ENCODE data around the gene FMNL3.
A peak's percentile ranks its signal among the peaks of the same experiment; 100 is the strongest.

The FMNL3 gene, protein sequence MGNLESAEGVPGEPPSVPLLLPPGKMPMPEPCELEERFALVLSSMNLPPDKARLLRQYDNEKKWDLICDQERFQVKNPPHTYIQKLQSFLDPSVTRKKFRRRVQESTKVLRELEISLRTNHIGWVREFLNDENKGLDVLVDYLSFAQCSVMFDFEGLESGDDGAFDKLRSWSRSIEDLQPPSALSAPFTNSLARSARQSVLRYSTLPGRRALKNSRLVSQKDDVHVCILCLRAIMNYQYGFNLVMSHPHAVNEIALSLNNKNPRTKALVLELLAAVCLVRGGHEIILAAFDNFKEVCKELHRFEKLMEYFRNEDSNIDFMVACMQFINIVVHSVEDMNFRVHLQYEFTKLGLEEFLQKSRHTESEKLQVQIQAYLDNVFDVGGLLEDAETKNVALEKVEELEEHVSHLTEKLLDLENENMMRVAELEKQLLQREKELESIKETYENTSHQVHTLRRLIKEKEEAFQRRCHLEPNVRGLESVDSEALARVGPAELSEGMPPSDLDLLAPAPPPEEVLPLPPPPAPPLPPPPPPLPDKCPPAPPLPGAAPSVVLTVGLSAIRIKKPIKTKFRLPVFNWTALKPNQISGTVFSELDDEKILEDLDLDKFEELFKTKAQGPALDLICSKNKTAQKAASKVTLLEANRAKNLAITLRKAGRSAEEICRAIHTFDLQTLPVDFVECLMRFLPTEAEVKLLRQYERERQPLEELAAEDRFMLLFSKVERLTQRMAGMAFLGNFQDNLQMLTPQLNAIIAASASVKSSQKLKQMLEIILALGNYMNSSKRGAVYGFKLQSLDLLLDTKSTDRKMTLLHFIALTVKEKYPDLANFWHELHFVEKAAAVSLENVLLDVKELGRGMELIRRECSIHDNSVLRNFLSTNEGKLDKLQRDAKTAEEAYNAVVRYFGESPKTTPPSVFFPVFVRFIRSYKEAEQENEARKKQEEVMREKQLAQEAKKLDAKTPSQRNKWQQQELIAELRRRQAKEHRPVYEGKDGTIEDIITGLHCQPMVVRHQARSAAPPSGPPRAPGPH

DNA sequence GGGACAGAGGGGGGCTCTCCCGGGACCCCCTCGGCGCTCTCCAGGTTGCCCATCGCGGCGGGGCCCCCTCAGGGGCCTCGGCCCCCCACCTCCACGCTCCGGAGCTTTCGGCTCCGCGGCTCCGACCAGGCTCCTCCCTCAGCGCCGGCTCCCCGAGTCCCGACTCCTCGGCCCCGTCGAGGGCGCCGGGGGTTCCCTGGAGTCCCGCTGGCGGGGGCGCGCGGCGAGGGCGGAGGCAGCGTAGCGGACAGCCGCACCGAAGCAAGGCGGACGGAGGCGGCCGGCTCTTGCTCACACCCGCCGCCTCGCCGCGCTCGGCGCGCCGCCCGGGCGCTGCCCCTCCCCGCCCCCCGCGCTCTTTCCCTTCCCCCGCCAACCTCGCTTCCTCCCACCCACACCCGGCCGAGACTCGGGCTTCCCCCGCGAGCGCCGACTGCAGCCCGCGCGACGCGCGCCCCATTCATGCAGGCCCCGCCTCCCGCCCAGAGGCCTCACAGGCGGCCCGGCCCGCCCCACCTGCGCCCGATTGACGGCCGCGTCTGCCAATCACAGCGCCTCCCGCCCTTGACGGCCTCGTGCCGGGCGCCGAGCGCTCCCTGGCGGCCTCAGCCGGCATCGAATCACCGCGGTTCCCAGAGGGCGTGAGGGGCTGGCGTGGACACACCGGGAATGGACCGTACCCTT lies at the start of gene FMNL3:
TSS of gene FMNL3 (minus strand) at position 278 of the 684 bp plus-strand sequence. CDS start at position 53, 225 bp downstream.
- peak; percentile 99 for DNase-seq (ENCODE audit: low spot score)
- TF ChIP-seq CTCF (IDR thresholded peaks at IDR 0.05; ENCODE audit: borderline replicate concordance, control extremely low read depth, extremely low read depth, insufficient read depth, missing control alignments) = peak; percentile 92
- in situ Hi-C loops (cut with MboI; ENCODE audit: low sequenced_read_pairs, unreplicated experiment) = no loop called here

- DNase-seq (ENCODE audit: low spot score) = no peak
- in situ Hi-C loops (cut with MboI; ENCODE audit: low sequenced_read_pairs, unreplicated experiment) = no loop called here
- no peak for TF ChIP-seq CTCF (IDR thresholded peaks at IDR 0.05; ENCODE audit: borderline replicate concordance, control extremely low read depth, extremely low read depth, insufficient read depth, missing control alignments)
These were observed 43.8 kb upstream of the FMNL3 start for GRCh38 chr12:49750996-49751393.

- in situ Hi-C loops (cut with MboI; ENCODE audit: low sequenced_read_pairs, unreplicated experiment) = no loop called here
- TF ChIP-seq CTCF (IDR thresholded peaks at IDR 0.05; ENCODE audit: borderline replicate concordance, control extremely low read depth, extremely low read depth, insufficient read depth, missing control alignments) = no peak
- no peak for DNase-seq (ENCODE audit: low spot score)
These were observed 43.1 kb upstream of the FMNL3 start for GRCh38 chr12:49750027-49750995.

DNA sequence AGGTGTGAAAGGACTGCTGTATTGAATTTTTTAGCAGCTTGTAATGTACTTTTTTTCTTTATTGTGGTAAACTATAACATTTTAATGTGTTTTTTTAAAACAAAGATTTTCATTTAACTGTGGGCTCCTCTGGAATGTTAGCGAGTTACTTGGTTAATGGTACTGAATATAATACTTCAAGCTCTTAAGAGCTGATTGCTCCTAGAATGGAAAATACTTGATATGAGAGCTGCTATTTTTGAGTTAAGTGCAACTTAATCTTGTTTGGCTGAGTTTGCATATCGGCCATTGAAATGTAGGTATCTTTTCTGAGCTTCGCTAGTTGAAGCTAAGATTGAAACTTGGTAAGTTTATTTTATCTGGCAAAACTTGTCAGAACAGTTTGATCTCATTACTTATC lies 41.6 kb upstream of the FMNL3 start:
- no peak for TF ChIP-seq CTCF (IDR thresholded peaks at IDR 0.05; ENCODE audit: borderline replicate concordance, control extremely low read depth, extremely low read depth, insufficient read depth, missing control alignments)
- no peak for DNase-seq (ENCODE audit: low spot score)
- in situ Hi-C loops (cut with MboI; ENCODE audit: low sequenced_read_pairs, unreplicated experiment) = no loop called here

DNA sequence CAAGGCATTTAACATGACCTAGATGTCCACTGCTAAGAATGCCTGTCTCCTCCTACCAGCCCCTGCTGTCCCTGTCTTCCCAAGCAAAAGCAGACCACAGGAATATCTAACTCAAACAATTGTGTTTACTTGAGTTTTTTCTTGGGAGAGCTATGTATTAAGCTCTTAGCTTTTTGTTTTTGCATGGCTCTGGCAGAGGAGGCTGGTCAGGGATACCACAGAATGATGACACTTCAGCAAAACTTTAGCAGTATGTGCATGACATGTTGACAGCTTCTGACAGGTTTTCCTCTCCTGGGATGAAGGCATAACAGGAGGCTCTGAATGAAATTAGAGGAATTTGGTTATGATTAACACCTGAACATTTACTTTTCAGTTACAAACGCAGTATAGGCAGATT lies 41.1 kb upstream of the FMNL3 start:
- no peak for DNase-seq (ENCODE audit: low spot score)
- TF ChIP-seq CTCF (IDR thresholded peaks at IDR 0.05; ENCODE audit: borderline replicate concordance, control extremely low read depth, extremely low read depth, insufficient read depth, missing control alignments) = no peak
- in situ Hi-C loops (cut with MboI; ENCODE audit: low sequenced_read_pairs, unreplicated experiment) = no loop called here
